OCI-LY7 (cell line): ENCODE data around the gene RFPL3. TPM values are rescaled to one million over a fixed set of nuclear protein-coding genes. Genes with fewer than 3 reads are reported as not detected.

Experiments
- BruUV-seq: library from RNA; stranded (reverse); fragments of 400-500 nt; replicated peaks from 2 replicates; lab custom pipeline; 2021; lab: Mats Ljungman, UMichigan
- CTCF ChIA-PET: fragments of 300-600 bp; sonication (Branson Sonifier 250); formaldehyde crosslinking; loops from one replicate; lab custom pipeline; 2022; ENCODE audit warnings: antibody characterized with exemption; ENCODE audit not compliant: unreplicated experiment; lab: Charles Lee
- POLR2A ChIA-PET: fragments of 300-600 bp; sonication (Branson Sonifier 250); formaldehyde crosslinking; loops from one replicate; lab custom pipeline; 2022; ENCODE audit warnings: antibody characterized with exemption; lab: Charles Lee
- DNase-seq: peaks from one replicate; pipeline ENCODE4 v3.0.0-alpha.2; 2015; ENCODE audit warnings: low spot score
- H2AFZ ChIP-seq: fragments of 200-600 bp; sonication (generic), shearing (Covaris generic); 2 replicates; pipeline ENCODE4 v1.6.1; 2014; ENCODE audit warnings: mild to moderate bottlenecking, antibody characterized with exemption, low read length, moderate library complexity
- H3K27ac ChIP-seq: fragments of 200-600 bp; sonication (generic); 2 replicates; pipeline ENCODE4 v1.5.1; 2014; ENCODE audit warnings: mixed run types, low read depth, mild to moderate bottlenecking, moderate library complexity, low read length, inconsistent platforms; ENCODE audit not compliant: poor library complexity, severe bottlenecking
- H3K36me3 ChIP-seq: fragments of 200-600 bp; sonication (generic); 2 replicates; pipeline ENCODE4 v1.6.1; 2014; ENCODE audit warnings: mild to moderate bottlenecking, antibody characterized with exemption, low read length, moderate library complexity, mixed read lengths; ENCODE audit not compliant: insufficient read depth
- H3K4me1 ChIP-seq: fragments of 200-600 bp; sonication (generic); 2 replicates; pipeline ENCODE4 v1.5.1; 2014; ENCODE audit warnings: mild to moderate bottlenecking, low read length; ENCODE audit not compliant: insufficient read depth, poor library complexity, severe bottlenecking
- H3K4me2 ChIP-seq: fragments of 200-600 bp; sonication (generic); 2 replicates; pipeline ENCODE4 v1.6.1; 2014; ENCODE audit warnings: mild to moderate bottlenecking, low read length
- H3K4me3 ChIP-seq: fragments of 200-600 bp; sonication (generic); 2 replicates; pipeline ENCODE4 v1.5.1; 2014; ENCODE audit warnings: mild to moderate bottlenecking, low read depth, low read length; ENCODE audit not compliant: poor library complexity, severe bottlenecking
- H3K79me2 ChIP-seq: fragments of 200-600 bp; sonication (generic); 2 replicates; pipeline ENCODE4 v1.6.1; 2016; ENCODE audit warnings: low read depth, mild to moderate bottlenecking, low read length, moderate library complexity, mixed read lengths; ENCODE audit not compliant: insufficient read depth
- H3K9me2 ChIP-seq: fragments of 200-600 bp; sonication (generic); 2 replicates; pipeline ENCODE4 v1.6.1; 2016; ENCODE audit warnings: mild to moderate bottlenecking, low read length, mixed read lengths; ENCODE audit not compliant: insufficient read depth
- H3K9me3 ChIP-seq: fragments of 200-600 bp; sonication (generic); 2 replicates; pipeline ENCODE4 v1.6.1; 2014; ENCODE audit warnings: mild to moderate bottlenecking, mixed run types, low read length, mixed read lengths
- H4K20me1 ChIP-seq: fragments of 200-600 bp; sonication (generic); 2 replicates; pipeline ENCODE4 v1.6.1; 2014; ENCODE audit warnings: mild to moderate bottlenecking, antibody characterized with exemption, low read length, moderate library complexity, mixed read lengths; ENCODE audit not compliant: insufficient read depth
- EZH2phosphoT487 ChIP-seq: fragments of 200-600 bp; sonication (generic); IDR thresholded peaks from 2 replicates; pipeline ENCODE4 v1.6.1; 2018; ENCODE audit warnings: low read depth, borderline replicate concordance, mild to moderate bottlenecking, mixed run types, antibody characterized with exemption, low read length, moderate library complexity, mixed read lengths
- intact Hi-C: fragments of 100-400 bp; cut with micrococcal nuclease; formaldehyde crosslinking; loops from one replicate; pipeline ENCODE4 v1.10.0; 2022; ENCODE audit not compliant: unreplicated experiment
- total RNA-seq, 2 experiments: library from RNA; depleted of rRNA in 1 of 2; stranded (reverse); fragments of >200 nt in 1 of 2; shearing (Covaris generic) in 1 of 2; gene quantifications; 2 replicates each; pipeline ENCODE4 v1.2.3, GENCODE V29; 2014 to 2022
- TF ChIP-seq, protein P1 (sequence below): fragments of 200-600 bp; sonication (generic); conservative IDR thresholded peaks from 2 replicates; pipeline ENCODE4 v1.5.1; 2014; ENCODE audit warnings: mild to moderate bottlenecking, antibody characterized with exemption, low read length, moderate library complexity, mixed read lengths

Gene RFPL3
- total RNA-seq, 2 experiments from 2014 or later: not detected

DNA sequence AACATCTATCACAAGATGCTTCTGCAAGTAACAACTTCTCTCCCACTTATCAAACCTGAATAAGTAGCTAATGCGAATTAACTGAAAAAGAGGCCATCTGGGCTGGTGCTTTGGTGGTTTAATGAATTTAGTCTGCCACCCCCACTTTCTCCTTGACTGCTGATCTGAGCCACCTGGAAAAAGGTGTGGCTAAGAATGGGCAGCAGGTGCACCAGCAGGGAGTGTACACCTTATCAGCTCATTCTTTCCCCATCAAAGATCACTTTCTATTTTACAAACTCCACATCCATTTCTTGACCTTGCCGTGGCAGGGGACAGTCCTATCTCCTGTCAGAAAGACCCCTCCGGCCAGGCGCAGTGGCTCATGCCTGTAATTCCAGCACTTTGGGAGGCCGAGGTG lies 6.5 kb downstream of the RFPL3 start:
- POLR2A ChIA-PET: interaction anchor here (0.6 to 0.7 kb wide), 2 partner anchors 22 to 110 kb away, joined by 3 to 4 read pairs; no protein-coding TSS in a partner anchor
- DNase-seq: no peak

DNA sequence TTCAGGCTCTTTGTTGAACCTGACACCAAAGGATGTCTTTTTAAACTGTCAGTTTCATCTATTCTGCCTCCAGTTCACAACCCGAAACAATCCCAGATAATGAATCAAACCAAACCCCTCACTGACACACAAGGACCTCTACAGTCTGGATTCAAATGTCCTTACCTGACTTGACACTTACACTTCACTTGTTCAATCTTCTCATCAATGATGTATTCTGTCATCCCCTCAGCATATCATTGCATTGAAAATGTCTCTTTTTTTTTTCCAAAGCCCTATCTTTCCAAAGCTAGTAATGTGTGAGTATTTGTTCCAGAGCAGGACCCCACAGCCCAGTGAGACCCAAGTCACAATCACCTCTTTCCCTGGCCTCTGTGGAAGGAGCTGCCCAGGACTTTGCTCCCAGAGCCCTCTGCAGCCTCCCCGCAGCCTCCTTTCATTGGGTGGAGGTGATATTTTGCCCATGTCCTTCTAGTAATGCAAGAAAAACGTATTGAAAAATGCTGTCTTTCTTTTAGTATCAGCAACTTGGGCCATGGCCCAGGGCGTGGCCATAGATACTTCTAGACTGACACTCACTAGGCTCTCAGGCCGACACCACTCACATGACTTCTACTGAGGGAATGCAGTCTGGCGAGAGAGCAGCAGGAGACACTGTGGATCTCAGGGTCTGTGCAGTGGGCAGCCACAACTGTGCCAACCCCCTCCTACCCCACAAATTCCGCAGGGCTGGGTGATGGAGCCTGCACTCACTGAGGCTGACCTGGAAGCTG lies 18.2 kb downstream of the RFPL3 start:
- Histone ChIP-seq H3K4me2 (no peak overlapping the region), H3K27ac (no peak overlapping the region), H3K9me3 (no peaks in the 10 kb centered on the region), H3K4me3 (no peak overlapping the region), H3K4me1 (no peaks in the 10 kb centered on the region), H4K20me1 (no peaks in the 10 kb centered on the region), H2AFZ (no peak overlapping the region), H3K79me2 (no peaks in the 10 kb centered on the region), H3K36me3 (no peaks in the 10 kb centered on the region), H3K9me2 (no peaks in the 10 kb centered on the region)
- intact Hi-C loops: no loop called here
- no peak for DNase-seq
- ChIA-PET POLR2A (no interaction called here), CTCF (no interaction called here)
- no peak for TF ChIP-seq EZH2phosphoT487
- TF ChIP-seq, protein P1, sequence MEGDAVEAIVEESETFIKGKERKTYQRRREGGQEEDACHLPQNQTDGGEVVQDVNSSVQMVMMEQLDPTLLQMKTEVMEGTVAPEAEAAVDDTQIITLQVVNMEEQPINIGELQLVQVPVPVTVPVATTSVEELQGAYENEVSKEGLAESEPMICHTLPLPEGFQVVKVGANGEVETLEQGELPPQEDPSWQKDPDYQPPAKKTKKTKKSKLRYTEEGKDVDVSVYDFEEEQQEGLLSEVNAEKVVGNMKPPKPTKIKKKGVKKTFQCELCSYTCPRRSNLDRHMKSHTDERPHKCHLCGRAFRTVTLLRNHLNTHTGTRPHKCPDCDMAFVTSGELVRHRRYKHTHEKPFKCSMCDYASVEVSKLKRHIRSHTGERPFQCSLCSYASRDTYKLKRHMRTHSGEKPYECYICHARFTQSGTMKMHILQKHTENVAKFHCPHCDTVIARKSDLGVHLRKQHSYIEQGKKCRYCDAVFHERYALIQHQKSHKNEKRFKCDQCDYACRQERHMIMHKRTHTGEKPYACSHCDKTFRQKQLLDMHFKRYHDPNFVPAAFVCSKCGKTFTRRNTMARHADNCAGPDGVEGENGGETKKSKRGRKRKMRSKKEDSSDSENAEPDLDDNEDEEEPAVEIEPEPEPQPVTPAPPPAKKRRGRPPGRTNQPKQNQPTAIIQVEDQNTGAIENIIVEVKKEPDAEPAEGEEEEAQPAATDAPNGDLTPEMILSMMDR: no peak
- BruUV-seq: no TSS peak

More for the DNA sequence above, 6.5 kb downstream of the RFPL3 start:
- Histone ChIP-seq H3K4me3 (no peak overlapping the region), H3K4me1 (no peaks in the 10 kb centered on the region), H2AFZ (no peak overlapping the region), H4K20me1 (no peaks in the 10 kb centered on the region), H3K27ac (no peak overlapping the region), H3K36me3 (no peaks in the 10 kb centered on the region), H3K4me2 (no peak overlapping the region), H3K9me2 (no peaks in the 10 kb centered on the region), H3K9me3 (no peaks in the 10 kb centered on the region), H3K79me2 (no peaks in the 10 kb centered on the region)
- no TSS peak for BruUV-seq
- intact Hi-C loops: no loop called here
- TF ChIP-seq, protein P1: no peak
- TF ChIP-seq EZH2phosphoT487: no peak
- CTCF ChIA-PET: no interaction called here

DNA sequence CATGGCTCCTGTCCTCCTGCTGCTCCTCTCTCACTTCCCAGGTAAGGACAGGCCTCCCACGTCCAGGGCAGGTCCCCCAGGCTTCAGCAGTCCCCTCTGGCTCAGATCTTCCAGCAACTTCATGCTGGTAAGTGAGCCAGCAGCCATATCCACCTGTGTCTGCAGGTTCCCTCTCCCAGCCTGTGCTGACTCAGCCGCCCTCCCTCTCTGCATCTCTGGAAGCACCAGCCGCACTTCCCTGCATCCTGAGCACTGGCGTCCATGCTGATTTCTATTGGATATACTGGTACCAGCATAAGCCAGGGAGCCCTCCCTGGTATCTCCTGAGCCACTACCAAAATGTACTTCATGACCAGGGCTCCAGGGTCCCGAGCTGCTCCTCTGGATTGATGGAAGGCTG lies 19.0 kb downstream of the RFPL3 start:
- no TSS peak for BruUV-seq

More for the DNA sequence above, 19.0 kb downstream of the RFPL3 start:
- TF ChIP-seq, protein P1: no peak
- no peak for TF ChIP-seq EZH2phosphoT487
- no peaks in the 10 kb centered on the region for H3K9me2 ChIP-seq
- H4K20me1 ChIP-seq: no peaks in the 10 kb centered on the region
- no peak overlapping the region for H3K4me2 ChIP-seq
- H3K9me3 ChIP-seq: no peaks in the 10 kb centered on the region
- no peaks in the 10 kb centered on the region for H3K79me2 ChIP-seq
- H3K36me3 ChIP-seq: no peaks in the 10 kb centered on the region
- no peak overlapping the region for H3K27ac ChIP-seq
- no peak overlapping the region for H2AFZ ChIP-seq
- POLR2A ChIA-PET: no interaction called here
- H3K4me3 ChIP-seq: no peak overlapping the region
- intact Hi-C loops: no loop called here
- CTCF ChIA-PET: no interaction called here
- DNase-seq: no peak
- H3K4me1 ChIP-seq: no peaks in the 10 kb centered on the region
